Trophoblast cell (in vitro differentiated cells and primary cell): ENCODE data around the gene TXNL1. TPM values are rescaled to one million over a fixed set of nuclear protein-coding genes. Genes with fewer than 3 reads are reported as not detected.

Experiments
- DNase-seq, 2 donors: peaks; one replicate each; pipeline ENCODE4 v3.0.0-alpha.2; 2016
- H2AFZ ChIP-seq: 2 replicates; pipeline ENCODE4 v1.6.1; 2013; ENCODE audit warnings: low read length, moderate library complexity, mild to moderate bottlenecking; ENCODE audit not compliant: insufficient read depth, poor library complexity
- H2AK5ac ChIP-seq: 2 replicates; pipeline ENCODE4 v1.6.1; 2013; ENCODE audit warnings: mild to moderate bottlenecking, low read length
- H2BK120ac ChIP-seq: 2 replicates; pipeline ENCODE4 v1.6.1; 2013; ENCODE audit warnings: low read length, mild to moderate bottlenecking, moderate library complexity; ENCODE audit not compliant: insufficient read depth, poor library complexity
- H2BK12ac ChIP-seq: 2 replicates; pipeline ENCODE4 v1.6.1; 2013; ENCODE audit warnings: mild to moderate bottlenecking, low read length, moderate library complexity
- H2BK5ac ChIP-seq: 2 replicates; pipeline ENCODE4 v1.6.1; 2013; ENCODE audit warnings: low read length, low read depth, moderate library complexity, mild to moderate bottlenecking; ENCODE audit not compliant: poor library complexity
- H3K14ac ChIP-seq: 2 replicates; pipeline ENCODE4 v1.6.1; 2013; ENCODE audit warnings: mild to moderate bottlenecking, low read length
- H3K18ac ChIP-seq: 2 replicates; pipeline ENCODE4 v1.6.1; 2013; ENCODE audit warnings: mild to moderate bottlenecking, low read length
- H3K23ac ChIP-seq: 2 replicates; pipeline ENCODE4 v1.6.1; 2013; ENCODE audit warnings: low read length
- H3K27ac ChIP-seq: 2 replicates; pipeline ENCODE4 v1.5.1; 2013; ENCODE audit warnings: low read depth, mild to moderate bottlenecking, inconsistent platforms, low read length, moderate library complexity
- H3K27me3 ChIP-seq: 2 replicates; pipeline ENCODE4 v1.6.1; 2013; ENCODE audit warnings: inconsistent platforms, mild to moderate bottlenecking, low read length, moderate library complexity; ENCODE audit not compliant: insufficient read depth
- H3K36me3 ChIP-seq, 2 experiments: 1 replicate in 1 of 2; 2 replicates in 1 of 2; pipeline ENCODE4 v1.6.1; 2013; ENCODE audit warnings: low read length in 2 of 2, mild to moderate bottlenecking in 2 of 2, moderate library complexity in 1 of 2; ENCODE audit not compliant: insufficient read depth in 2 of 2, control insufficient read depth in 1 of 2
- H3K4ac ChIP-seq: 2 replicates; pipeline ENCODE4 v1.6.1; 2013; ENCODE audit warnings: low read depth, mild to moderate bottlenecking, low read length, moderate library complexity
- H3K4me1 ChIP-seq, 2 experiments: 1 replicate in 1 of 2; 2 replicates in 1 of 2; pipeline ENCODE4 v1.6.1; 2013; ENCODE audit warnings: low read length in 2 of 2, mild to moderate bottlenecking in 2 of 2, moderate library complexity in 1 of 2; ENCODE audit not compliant: insufficient read depth in 2 of 2, control insufficient read depth in 1 of 2
- H3K4me2 ChIP-seq: 2 replicates; pipeline ENCODE4 v1.6.1; 2013; ENCODE audit warnings: inconsistent platforms, mild to moderate bottlenecking, low read length, moderate library complexity
- H3K4me3 ChIP-seq: 2 replicates; pipeline ENCODE4 v1.5.1; 2013; ENCODE audit warnings: mild to moderate bottlenecking, low read depth, low read length, inconsistent platforms
- H3K79me1 ChIP-seq: one replicate; pipeline ENCODE4 v1.6.1; 2013; ENCODE audit warnings: low read length
- H3K79me2 ChIP-seq: 2 replicates; pipeline ENCODE4 v1.6.1; 2013; ENCODE audit warnings: low read length, mild to moderate bottlenecking; ENCODE audit not compliant: control insufficient read depth, insufficient read depth, poor library complexity
- H3K9ac ChIP-seq: 2 replicates; pipeline ENCODE4 v1.6.1; 2013; ENCODE audit warnings: mild to moderate bottlenecking, low read length
- H3K9me3 ChIP-seq: 2 replicates; pipeline ENCODE4 v1.6.1; 2013; ENCODE audit warnings: low read depth, mild to moderate bottlenecking, control low read depth, inconsistent platforms, low read length; ENCODE audit not compliant: insufficient read depth
- H4K12ac ChIP-seq: 2 replicates; pipeline ENCODE4 v1.6.1; 2013; ENCODE audit warnings: low read depth, mild to moderate bottlenecking, low read length, moderate library complexity
- H4K8ac ChIP-seq: 2 replicates; pipeline ENCODE4 v1.6.1; 2013; ENCODE audit warnings: low read depth, mild to moderate bottlenecking, low read length, moderate library complexity
- H4K91ac ChIP-seq: one replicate; pipeline ENCODE4 v1.6.1; 2013; ENCODE audit warnings: low read depth, mild to moderate bottlenecking, low read length, moderate library complexity
- WGBS: extraction: QIAGEN DNeasy Blood & Tissue Kit; methylation state at CpG from one replicate; pipeline ENCODE4 v1.1.7; 2013; ENCODE audit warnings: missing lambda C conversion rate; ENCODE audit not compliant: insufficient read length, insufficient coverage; ENCODE audit errors: extremely low coverage; 5-methylcytosine and 5-hydroxymethylcytosine counted together
- polyA plus RNA-seq: library from polyadenylated mRNA; stranded (reverse); fragments of 200-250 nt; gene quantifications from 2 replicates; pipeline ENCODE4 v1.2.3, GENCODE V29; 2013

Gene TXNL1
- 114 and 116 TPM in 2 replicates for polyA plus RNA-seq

DNA sequence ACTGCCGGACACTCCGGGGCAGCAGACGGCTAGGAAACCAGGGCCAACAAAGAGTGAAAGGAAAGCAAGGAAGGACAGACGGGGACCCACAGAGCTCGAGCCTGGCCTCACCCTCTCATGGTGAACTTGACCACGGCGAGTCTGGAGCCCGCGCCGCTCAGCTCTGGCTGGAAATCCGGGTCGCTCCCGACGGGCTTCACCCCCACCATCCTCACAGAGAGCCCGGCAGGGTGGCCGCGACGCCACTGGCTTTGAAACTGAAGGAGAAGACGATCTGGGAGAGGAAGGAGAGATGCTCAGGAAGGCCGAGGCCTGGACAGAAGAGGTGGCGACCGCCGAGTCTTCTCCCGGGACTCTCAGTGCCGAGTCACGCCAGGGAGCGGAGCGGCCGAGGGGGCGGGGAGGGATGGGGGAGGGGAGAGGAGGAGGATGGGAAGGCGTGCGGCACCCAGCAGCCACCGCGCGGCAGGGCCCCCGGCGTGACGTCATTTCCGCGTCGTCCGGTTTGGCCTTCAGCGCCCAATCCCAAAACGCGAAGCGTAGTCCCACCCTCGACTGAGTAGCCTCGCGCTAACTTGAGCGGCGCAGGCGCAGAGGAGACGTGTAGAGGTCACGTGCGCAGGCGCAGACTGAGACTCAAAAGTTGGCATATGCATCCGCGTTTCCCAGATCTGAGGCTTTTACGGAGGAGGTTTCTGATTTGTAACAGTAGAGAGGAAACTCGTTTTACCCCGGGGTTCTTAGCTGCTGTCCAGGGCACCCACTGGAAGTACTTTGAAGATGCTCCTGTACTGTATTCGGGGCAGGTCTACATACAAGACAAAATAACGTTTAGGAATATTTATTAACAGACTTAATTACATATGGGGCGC is at the start of gene TXNL1:
Gene TXNL1, minus strand, starts transcription at position 361 of the 872 bp plus-strand sequence. Its CDS starts 152 bp downstream, at position 209.
- Histone ChIP-seq H2BK5ac (peak within 1 kb of the TSS; percentile 84), H2BK120ac (peak within 1 kb of the TSS; percentile 82), H2AK5ac (peak within 1 kb of the TSS; percentile 88), H2BK12ac (no peak within 1 kb of the TSS), H3K79me2 (peaks cover 9% of the 10 kb centered on the region), H3K18ac (peak within 1 kb of the TSS; percentile 88), H3K4ac (peak within 1 kb of the TSS; percentile 93), H3K4me3 (peak within 1 kb of the TSS; percentile 82), H3K79me1 (peaks cover 7% of the 10 kb centered on the region), H4K12ac (peak within 1 kb of the TSS; percentile 90), H4K8ac (peak within 1 kb of the TSS; percentile 96), H3K4me1 (no peaks in the 10 kb centered on the region), H3K36me3 (peaks cover 0 to 1% of the 10 kb centered on the region in 2 experiments), H3K23ac (no peak within 1 kb of the TSS), H3K27me3 (no peaks in the 10 kb centered on the region), H3K9me3 (no peaks in the 10 kb centered on the region), H3K14ac (peak within 1 kb of the TSS; percentile 96), H3K4me2 (peak within 1 kb of the TSS; percentile 94), H3K9ac (peak within 1 kb of the TSS; percentile 88), H3K27ac (peak within 1 kb of the TSS; percentile 69), H4K91ac (peak within 1 kb of the TSS; percentile 84), H2AFZ (peak within 1 kb of the TSS; percentile 93)
- DNase-seq, result peak; percentile 100
- WGBS, result no CpG with 5 or more reads among the region's 64 CpGs

DNA sequence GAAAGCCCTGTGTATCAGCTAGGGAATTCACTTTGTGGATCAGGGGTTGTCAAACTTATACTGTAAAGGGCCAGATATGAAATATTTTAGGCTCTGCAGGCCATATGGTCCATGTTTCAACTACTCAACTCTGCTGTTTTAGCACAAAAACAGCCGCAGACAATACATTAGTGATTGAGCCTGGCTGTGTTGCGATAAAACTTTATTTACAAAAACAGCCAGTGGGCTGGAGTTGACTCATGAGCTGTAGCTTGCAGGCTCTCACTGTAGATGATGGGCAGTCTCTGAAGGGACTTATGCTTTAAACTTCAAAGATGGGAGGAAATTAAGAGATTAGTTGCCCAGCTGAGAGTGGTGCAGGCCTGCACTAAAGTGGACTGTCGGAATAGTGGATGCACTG is 45.9 kb upstream of the TXNL1 start:
- Histone ChIP-seq H3K4me1 (no peaks in the 10 kb centered on the region), H2AK5ac (no peak overlapping the region), H3K4ac (no peak overlapping the region), H4K8ac (no peak overlapping the region), H3K36me3 (no peaks in the 10 kb centered on the region), H2AFZ (no peak overlapping the region), H2BK120ac (no peak overlapping the region), H4K12ac (no peak overlapping the region), H3K79me2 (no peaks in the 10 kb centered on the region), H2BK5ac (no peak overlapping the region), H4K91ac (no peak overlapping the region), H3K14ac (no peak overlapping the region), H3K9me3 (no peaks in the 10 kb centered on the region), H3K27ac (no peak overlapping the region), H3K18ac (no peak overlapping the region), H3K4me2 (no peak overlapping the region), H2BK12ac (no peak overlapping the region), H3K9ac (no peak overlapping the region), H3K23ac (no peak overlapping the region), H3K79me1 (no peaks in the 10 kb centered on the region), H3K27me3 (no peaks in the 10 kb centered on the region), H3K4me3 (no peak overlapping the region)
- no peak for DNase-seq
- no CpG with 5 or more reads among the region's 3 CpGs for WGBS

DNA sequence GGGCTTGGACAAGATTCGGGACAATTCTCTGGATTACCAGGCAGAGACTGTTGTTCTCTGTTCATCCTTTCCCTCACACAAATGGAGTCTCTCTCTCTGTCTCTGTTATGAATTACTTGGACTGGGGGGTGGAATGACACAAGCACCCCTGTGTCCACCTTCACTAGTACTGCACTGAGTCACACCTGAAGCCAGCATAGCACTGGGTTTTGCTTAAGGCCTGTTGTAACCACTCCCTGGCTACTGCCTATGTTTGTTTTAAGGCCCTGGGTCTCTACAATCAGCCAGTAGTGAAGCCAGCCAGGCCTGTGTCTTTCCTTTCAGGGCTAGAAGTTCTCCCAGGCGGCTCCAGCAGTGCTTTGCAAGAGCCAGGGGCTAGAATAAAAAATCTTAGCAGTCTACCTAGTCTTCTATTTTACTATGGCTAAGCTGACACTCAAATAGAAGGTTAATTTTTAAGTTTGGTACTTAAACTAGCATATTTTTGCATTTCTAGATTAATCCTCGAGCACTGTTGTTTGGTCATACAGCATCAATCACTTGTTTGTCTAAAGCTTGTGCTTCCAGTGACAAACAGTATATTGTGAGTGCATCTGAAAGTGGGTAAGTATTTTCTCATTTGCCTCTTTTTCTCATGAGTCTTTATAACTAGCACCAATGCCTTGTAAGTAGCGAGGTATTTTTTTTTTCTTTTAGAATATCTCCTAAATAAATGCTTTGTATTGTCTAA is 40.6 kb upstream of the TXNL1 start:
- Histone ChIP-seq H2BK12ac (no peak overlapping the region), H3K18ac (no peak overlapping the region), H3K9me3 (no peaks in the 10 kb centered on the region), H2BK120ac (no peak overlapping the region), H4K12ac (no peak overlapping the region), H3K79me2 (no peaks in the 10 kb centered on the region), H3K4me3 (no peak overlapping the region), H4K8ac (no peak overlapping the region), H3K4me2 (no peak overlapping the region), H2BK5ac (no peak overlapping the region), H3K14ac (no peak overlapping the region), H3K36me3 (no peaks in the 10 kb centered on the region), H2AK5ac (no peak overlapping the region), H3K9ac (no peak overlapping the region), H4K91ac (no peak overlapping the region), H3K79me1 (no peaks in the 10 kb centered on the region), H3K4me1 (no peaks in the 10 kb centered on the region), H2AFZ (no peak overlapping the region), H3K27me3 (no peaks in the 10 kb centered on the region), H3K23ac (no peak overlapping the region), H3K4ac (no peak overlapping the region), H3K27ac (no peak overlapping the region)
- no CpG with 5 or more reads among the region's 4 CpGs for WGBS
- DNase-seq, result no peak

DNA sequence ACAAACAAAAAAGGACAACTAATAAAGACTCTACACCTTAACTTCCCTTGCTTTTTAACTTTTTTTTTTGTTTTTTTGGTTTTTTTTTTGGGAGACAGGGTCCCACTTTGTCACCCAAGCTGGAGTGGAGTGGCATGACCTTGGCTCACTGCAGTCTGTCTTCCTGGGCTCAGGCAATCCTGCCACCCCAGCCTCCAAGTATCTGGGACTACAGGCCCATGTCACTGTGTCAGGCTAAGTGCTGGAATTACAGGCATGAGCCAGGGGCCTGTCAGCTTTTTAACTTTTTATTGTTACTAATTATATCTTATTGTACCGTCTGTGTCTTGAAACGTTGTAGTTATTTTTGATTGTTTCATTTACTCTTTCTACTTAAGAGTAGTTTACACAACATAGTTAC is 38.2 kb upstream of the TXNL1 start:
- no peak overlapping the region for H2BK120ac ChIP-seq
- no peak overlapping the region for H4K12ac ChIP-seq
- H4K91ac ChIP-seq, result no peak overlapping the region
- no peaks in the 10 kb centered on the region for H3K79me1 ChIP-seq
- no peak overlapping the region for H3K18ac ChIP-seq
- H3K4ac ChIP-seq, result no peak overlapping the region
- no peak overlapping the region for H3K4me3 ChIP-seq
- H3K79me2 ChIP-seq, result no peaks in the 10 kb centered on the region
- no CpG with 5 or more reads among the region's 2 CpGs for WGBS
- H2BK5ac ChIP-seq, result no peak overlapping the region
- no peak overlapping the region for H3K23ac ChIP-seq
- H3K4me1 ChIP-seq, result no peaks in the 10 kb centered on the region
- no peak overlapping the region for H2AK5ac ChIP-seq
- H3K14ac ChIP-seq, result no peak overlapping the region
- no peak for DNase-seq
- H2AFZ ChIP-seq, result no peak overlapping the region
- H3K36me3 ChIP-seq, result no peaks in the 10 kb centered on the region
- no peak overlapping the region for H4K8ac ChIP-seq
- no peak overlapping the region for H3K27ac ChIP-seq
- no peak overlapping the region for H3K9ac ChIP-seq
- no peak overlapping the region for H3K4me2 ChIP-seq
- no peaks in the 10 kb centered on the region for H3K27me3 ChIP-seq
- H3K9me3 ChIP-seq, result no peaks in the 10 kb centered on the region
- H2BK12ac ChIP-seq, result no peak overlapping the region
